H1 (cell line): ENCODE measurements around the gene HMCN2. TPM values are rescaled to one million over a fixed set of nuclear protein-coding genes. Genes with fewer than 3 reads are reported as not detected.

Source experiments
- CTCF ChIA-PET: fragments of 300-600 bp; sonication (Branson Sonifier 250); formaldehyde crosslinking; loops from one replicate; lab custom pipeline; 2021; ENCODE audit not compliant: partially characterized antibody; lab: Charles Lee
- POLR2A ChIA-PET: fragments of 300-600 bp; sonication (Branson Sonifier 250); formaldehyde crosslinking; loops from one replicate; lab custom pipeline; 2021; ENCODE audit warnings: inconsistent platforms; ENCODE audit not compliant: partially characterized antibody; lab: Charles Lee
- DNase-seq, 2 experiments: peaks; one replicate each; pipeline versions ENCODE4 v3.0.0 to v3.0.0-alpha.2; 2010 to 2022; ENCODE audit warnings: low spot score in 2 of 2, low read depth in 1 of 2, mixed read lengths in 1 of 2
- FAIRE-seq: peaks from 2 replicates; lab custom pipeline; 2011; peaks lifted over from hg19 to GRCh38; lab: Jason Lieb, UNC
- H2AFZ ChIP-seq: 2 replicates; pipeline ENCODE4 v1.8.1; 2012; ENCODE audit warnings: low read length, inconsistent platforms
- H2AK5ac ChIP-seq: 2 replicates; pipeline ENCODE4 v1.6.1; 2013; ENCODE audit warnings: low read depth, low read length
- H2BK120ac ChIP-seq: replicated peaks from 2 replicates; pipeline ENCODE3; 2013; ENCODE audit warnings: low read depth, low read length, inconsistent platforms
- H2BK12ac ChIP-seq: 2 replicates; pipeline ENCODE4 v1.6.1; 2013; ENCODE audit warnings: low read depth, low read length
- H2BK15ac ChIP-seq: 2 replicates; pipeline ENCODE4 v1.6.1; 2013; ENCODE audit warnings: low read length
- H2BK20ac ChIP-seq: 2 replicates; pipeline ENCODE4 v1.6.1; 2013; ENCODE audit warnings: low read length
- H2BK5ac ChIP-seq: 2 replicates; pipeline ENCODE4 v1.6.1; 2013; ENCODE audit warnings: low read depth, low read length
- H3K14ac ChIP-seq: 2 replicates; pipeline ENCODE4 v1.6.1; 2013; ENCODE audit warnings: inconsistent platforms; ENCODE audit not compliant: insufficient read length
- H3K18ac ChIP-seq: 2 replicates; pipeline ENCODE4 v1.6.1; 2013; ENCODE audit warnings: low read length; ENCODE audit errors: extremely low read depth
- H3K23ac ChIP-seq: 2 replicates; pipeline ENCODE4 v1.6.1; 2013; ENCODE audit warnings: inconsistent platforms; ENCODE audit not compliant: insufficient read length
- H3K23me2 ChIP-seq: 2 replicates; pipeline ENCODE4 v1.6.1; 2013; ENCODE audit warnings: low read depth, low read length
- H3K27ac ChIP-seq: 2 replicates; pipeline ENCODE4 v1.6.1; 2011; ENCODE audit warnings: low read depth, low read length, inconsistent platforms
- H3K27me3 ChIP-seq, 4 experiments: replicated peaks in 1 of 4; 1 replicate in 1 of 4; 2 replicates in 3 of 4; pipeline versions ENCODE4 v1.6.1 to v1.8.1; 2011 to 2013; ENCODE audit warnings: low read length in 3 of 4, mild to moderate bottlenecking in 3 of 4, inconsistent platforms in 2 of 4, mixed read lengths in 2 of 4, moderate library complexity in 1 of 4; ENCODE audit not compliant: control insufficient read depth in 3 of 4, insufficient read depth in 3 of 4; ENCODE audit errors: extremely low read depth in 1 of 4
- H3K36me3 ChIP-seq, 4 experiments: 2 replicates each; pipeline versions ENCODE4 v1.6.1 to v1.8.1; 2011 to 2013; ENCODE audit warnings: mild to moderate bottlenecking in 4 of 4, low read length in 3 of 4, moderate library complexity in 2 of 4, control low read depth in 1 of 4, inconsistent platforms in 1 of 4; ENCODE audit not compliant: insufficient read depth in 4 of 4, control insufficient read depth in 2 of 4
- H3K4ac ChIP-seq: replicated peaks from 2 replicates; pipeline ENCODE3; 2013; ENCODE audit warnings: low read length, low read depth, mixed read lengths, inconsistent platforms; ENCODE audit not compliant: insufficient read length
- H3K4me1 ChIP-seq, 4 experiments: replicated peaks in 1 of 4; 1 replicate in 1 of 4; 2 replicates in 3 of 4; pipeline versions ENCODE4 v1.6.1 to v1.8.1; 2011 to 2013; ENCODE audit warnings: low read length in 3 of 4, inconsistent platforms in 2 of 4, mixed read lengths in 1 of 4; ENCODE audit not compliant: insufficient read depth in 4 of 4, control insufficient read depth in 3 of 4
- H3K4me2 ChIP-seq, 2 experiments: 2 replicates each; pipeline versions ENCODE4 v1.6.1 to v1.8.1; 2011 to 2013; ENCODE audit warnings: low read depth in 2 of 2, low read length in 2 of 2, control low read depth in 1 of 2, inconsistent platforms in 1 of 2, mild to moderate bottlenecking in 1 of 2; ENCODE audit not compliant: insufficient read depth in 1 of 2
- H3K4me3 ChIP-seq, 4 experiments: fragments of 200-600, 300-600 bp in 1 of 4; sonication (generic), shearing (Covaris generic), sonication (Bioruptor Twin) in 1 of 4; 2 replicates each; pipeline versions ENCODE4 v1.5.1 to v1.8.1; 2011 to 2016; ENCODE audit warnings: low read length in 4 of 4, low read depth in 3 of 4, control low read depth in 2 of 4, inconsistent platforms in 2 of 4, mild to moderate bottlenecking in 2 of 4, mixed read lengths in 1 of 4, moderate library complexity in 1 of 4; ENCODE audit not compliant: insufficient read depth in 2 of 4; ENCODE audit errors: extremely low read depth in 1 of 4
- H3K56ac ChIP-seq: replicated peaks from 2 replicates; pipeline ENCODE3; 2013; ENCODE audit warnings: low read depth, mild to moderate bottlenecking, mixed read lengths, low read length, inconsistent platforms; ENCODE audit not compliant: insufficient read length
- H3K79me1 ChIP-seq: 2 replicates; pipeline ENCODE4 v1.6.1; 2013; ENCODE audit warnings: low read depth, low read length, control low read depth
- H3K79me2 ChIP-seq, 2 experiments: 2 replicates each; pipeline versions ENCODE4 v1.6.1 to v1.8.1; 2012 to 2013; ENCODE audit warnings: low read length in 2 of 2, mild to moderate bottlenecking in 2 of 2, inconsistent platforms in 1 of 2; ENCODE audit not compliant: insufficient read depth in 2 of 2, control insufficient read depth in 1 of 2
- H3K9ac ChIP-seq, 4 experiments: replicated peaks in 1 of 4; 1 replicate in 1 of 4; 2 replicates in 3 of 4; pipeline versions ENCODE4 v1.6.1 to v1.8.1; 2011 to 2013; ENCODE audit warnings: low read depth in 3 of 4, low read length in 3 of 4, control low read depth in 2 of 4, mild to moderate bottlenecking in 2 of 4, moderate library complexity in 2 of 4, inconsistent platforms in 1 of 4; ENCODE audit errors: extremely low read depth in 1 of 4
- H3K9me3 ChIP-seq, 2 experiments: 2 replicates each; pipeline versions ENCODE4 v1.6.1 to v1.8.1; 2012 to 2013; ENCODE audit warnings: mild to moderate bottlenecking in 2 of 2, moderate library complexity in 2 of 2, control low read depth in 1 of 2, inconsistent platforms in 1 of 2, low read depth in 1 of 2, low read length in 1 of 2, mixed read lengths in 1 of 2; ENCODE audit not compliant: insufficient read depth in 2 of 2
- H4K20me1 ChIP-seq, 2 experiments: replicated peaks in 1 of 2; 2 replicates each; pipeline versions ENCODE3 to v1.8.1; 2011 to 2013; ENCODE audit warnings: inconsistent platforms in 2 of 2, low read length in 2 of 2, mild to moderate bottlenecking in 1 of 2; ENCODE audit not compliant: insufficient read depth in 2 of 2, control insufficient read depth in 1 of 2
- H4K5ac ChIP-seq: 2 replicates; pipeline ENCODE4 v1.6.1; 2013; ENCODE audit warnings: low read length, low read depth, mixed read lengths, inconsistent platforms; ENCODE audit not compliant: insufficient read length
- H4K8ac ChIP-seq: 2 replicates; pipeline ENCODE4 v1.8.0; 2013; ENCODE audit warnings: mild to moderate bottlenecking, moderate library complexity, low read length, inconsistent platforms; ENCODE audit not compliant: insufficient read depth; ENCODE audit errors: extremely low read depth
- H4K91ac ChIP-seq: replicated peaks from 2 replicates; pipeline ENCODE3; 2013; ENCODE audit warnings: low read length, mixed read lengths, inconsistent platforms; ENCODE audit not compliant: insufficient read length
- BACH1 ChIP-seq: IDR thresholded peaks from 2 replicates; pipeline ENCODE4 v1.6.1; 2012; ENCODE audit warnings: low read length, improper control_type of control experiment
- CBX5 ChIP-seq: fragments of 300-800, 300-1000 bp; sonication (generic); IDR thresholded peaks from 2 replicates; pipeline ENCODE4 v1.7.1; 2016; ENCODE audit warnings: antibody characterized with exemption, low read length, low read depth
- CEBPB ChIP-seq: IDR thresholded peaks from 2 replicates; pipeline ENCODE4 v1.6.1; 2012; ENCODE audit warnings: low read depth, low read length
- CREB1 ChIP-seq: IDR thresholded peaks from 2 replicates; pipeline ENCODE4 v1.6.1; 2012; ENCODE audit warnings: inconsistent platforms
- GTF2F1 ChIP-seq: IDR thresholded peaks from 2 replicates; pipeline ENCODE4 v1.6.1; 2012; ENCODE audit warnings: low read depth, low read length, improper control_type of control experiment, borderline replicate concordance
- KDM4A ChIP-seq: IDR thresholded peaks from one replicate; pipeline ENCODE4 v1.7.1; 2012; ENCODE audit warnings: low read depth, mild to moderate bottlenecking, moderate library complexity, low read length, inconsistent platforms; ENCODE audit not compliant: severe bottlenecking
- SIX5 ChIP-seq: IDR thresholded peaks from 2 replicates; pipeline ENCODE4 v1.6.1; 2011; ENCODE audit warnings: mild to moderate bottlenecking, low read depth, low read length
- SP1 ChIP-seq: IDR thresholded peaks from 2 replicates; pipeline ENCODE4 v1.6.1; 2011; ENCODE audit warnings: low read depth, low read length
- WGBS, 2 experiments: shearing (Covaris generic) in 1 of 2; methylation state at CpG; one replicate each; pipeline versions ENCODE4 v1.1.6 to v1.1.7; 2013 to 2015; ENCODE audit warnings: low lambda C conversion rate in 2 of 2, mixed read lengths in 2 of 2, inconsistent platforms in 1 of 2, low coverage in 1 of 2, missing lambda C conversion rate in 1 of 2; ENCODE audit not compliant: insufficient replicate concordance in 2 of 2, insufficient coverage in 1 of 2, insufficient read length in 1 of 2; ENCODE audit errors: extremely low coverage in 1 of 2, missing lambda C conversion rate in 1 of 2; 5-methylcytosine and 5-hydroxymethylcytosine counted together
- polyA plus RNA-seq, 7 experiments: library from polyadenylated mRNA; depleted of rRNA in 3 of 7; stranded (reverse) in 5 of 7; unstranded in 2 of 7; fragments of >200 nt in 5 of 7; fragments of 200-250 nt in 2 of 7; gene quantifications; 1 replicate in 5 of 7; 2 replicates in 1 of 7; 4 replicates in 1 of 7; pipeline versions ENCODE4 v1.2.1 to v1.2.3, GENCODE V29; 2011 to 2013; ENCODE audit warnings: missing spikeins in 2 of 7, mixed read lengths in 2 of 7
- total RNA-seq: library from RNA; stranded (reverse); fragmentation: NEBNext Ultra II Directional; extraction: Animal tissue kit (Norgen Biotek cat#: 25700); gene quantifications from 2 replicates; pipeline ENCODE4 v1.2.1, GENCODE V29; 2021
- TF ChIP-seq, protein P1 (sequence below): IDR thresholded peaks from 2 replicates; pipeline ENCODE4 v1.6.1; 2012; ENCODE audit warnings: low read length, inconsistent platforms

HMCN2 gene
- total and polyA plus RNA-seq, 2 of the 8 experiments (the other 6 are each of a cell fraction or from before 2014, with no cell fraction given) = 5.0 to 9.1 TPM

DNA sequence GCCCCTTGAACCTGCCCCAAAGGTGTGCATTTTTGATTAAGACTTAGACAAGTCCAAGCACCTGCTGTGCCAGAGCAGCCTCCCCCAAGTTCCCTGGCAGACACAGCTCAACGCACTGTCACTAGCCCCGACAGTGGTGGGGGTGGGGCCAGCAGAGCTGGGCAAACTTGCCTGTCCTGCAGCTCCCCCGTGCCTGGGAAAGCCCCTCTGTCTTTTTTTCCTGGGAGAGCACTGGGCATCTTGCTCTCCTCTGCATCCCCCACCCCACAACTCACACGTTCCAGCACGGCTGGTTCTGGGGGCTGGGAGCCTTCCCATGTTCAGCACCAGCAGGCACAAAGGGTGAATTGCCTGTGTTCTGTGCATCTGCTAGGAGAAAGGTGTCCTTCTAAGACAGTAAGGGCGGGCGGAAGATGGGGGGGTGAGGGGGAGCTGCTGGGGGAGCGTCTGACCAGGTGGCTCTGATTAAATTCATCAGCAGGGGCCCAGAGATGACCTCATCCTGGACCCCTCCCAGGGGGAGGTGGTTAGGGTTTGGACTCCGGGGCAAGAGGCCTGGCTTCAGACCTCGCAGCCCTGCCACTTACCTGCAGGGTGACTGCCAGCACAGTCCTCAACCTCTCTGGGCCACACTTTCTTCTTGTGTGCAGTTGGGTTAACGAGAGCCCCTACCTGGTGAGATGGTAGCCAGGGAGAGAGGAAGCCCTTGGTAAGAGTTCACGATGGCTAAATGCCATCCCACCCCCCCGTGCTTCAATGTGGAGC is 23.5 kb downstream of the HMCN2 start:
- Histone ChIP-seq H3K79me1 (no peaks in the 10 kb centered on the region), H2BK12ac (no peak overlapping the region), H2AFZ (no peak overlapping the region), H3K23ac (no peak overlapping the region), H2BK5ac (no peak overlapping the region; the same call in 1 of the 2 replicates), H4K20me1 (no peaks in the 10 kb centered on the region), H3K4me1 (peaks cover 0 to 15% (median 7%) of the 10 kb centered on the region in 4 experiments; a peak in 5 of 7 replicates), H3K18ac (peak overlapping the region; percentile 71; the same call in 1 of the 2 replicates), H3K4ac (no peak overlapping the region), H3K79me2 (no peaks in the 10 kb centered on the region), H3K9me3 (no peaks in the 10 kb centered on the region), H2AK5ac (no peak overlapping the region), H3K56ac (no peak overlapping the region), H4K5ac (no peak overlapping the region), H2BK20ac (no peak overlapping the region), H3K14ac (no peak overlapping the region), H3K4me3 (no peak overlapping the region), H2BK15ac (no peak overlapping the region), H3K27ac (no peak overlapping the region), H4K8ac (no peak overlapping the region; the same call in 1 of the 2 replicates), H3K27me3 (no peaks in the 10 kb centered on the region), H3K4me2 (peak overlapping the region in 1 of 2 experiments; percentile 27; a peak in 1 of 4 replicates), H3K9ac (no peak overlapping the region), H4K91ac (no peak overlapping the region), H2BK120ac (no peak overlapping the region), H3K23me2 (no peaks in the 10 kb centered on the region), H3K36me3 (0 out of 8 replicates have a peak, but pooled peaks cover 0 to 3% (median 0%) of the 10 kb centered on the region in 4 experiments)
- WGBS, 2 experiments = 72% methylated on average over 13 of the region's 13 CpGs; no CpG with 5 or more reads in 1 of the 2 experiments
- ChIA-PET CTCF (interaction anchor here (0.6 to 3.6 kb wide), 15 partner anchors 8 to 835 kb away, joined by 3 to 14 read pairs (median 3); no protein-coding TSS in a partner anchor), POLR2A (interaction anchor here (1.1 to 2.1 kb wide), 3 partner anchors 8 to 18 kb away, joined by 3 to 5 read pairs (median 4); no protein-coding TSS in a partner anchor)
- FAIRE-seq (no peak), DNase-seq (no peak)
- TF ChIP-seq GTF2F1 (no peak), CREB1 (no peak), SIX5 (no peak), CEBPB (no peak), SP1 (no peak), CBX5 (no peak), BACH1 (no peak), KDM4A (no peak)
- TF ChIP-seq, protein P1, sequence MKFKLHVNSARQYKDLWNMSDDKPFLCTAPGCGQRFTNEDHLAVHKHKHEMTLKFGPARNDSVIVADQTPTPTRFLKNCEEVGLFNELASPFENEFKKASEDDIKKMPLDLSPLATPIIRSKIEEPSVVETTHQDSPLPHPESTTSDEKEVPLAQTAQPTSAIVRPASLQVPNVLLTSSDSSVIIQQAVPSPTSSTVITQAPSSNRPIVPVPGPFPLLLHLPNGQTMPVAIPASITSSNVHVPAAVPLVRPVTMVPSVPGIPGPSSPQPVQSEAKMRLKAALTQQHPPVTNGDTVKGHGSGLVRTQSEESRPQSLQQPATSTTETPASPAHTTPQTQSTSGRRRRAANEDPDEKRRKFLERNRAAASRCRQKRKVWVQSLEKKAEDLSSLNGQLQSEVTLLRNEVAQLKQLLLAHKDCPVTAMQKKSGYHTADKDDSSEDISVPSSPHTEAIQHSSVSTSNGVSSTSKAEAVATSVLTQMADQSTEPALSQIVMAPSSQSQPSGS = no peak
